Osteoblast (primary cell): Measurements from ENCODE around the gene MTHFD2L. TPM values are rescaled to one million over a fixed set of nuclear protein-coding genes. Genes with fewer than 3 reads are reported as not detected.

Source experiments
- DNase-seq: peaks from one replicate; pipeline ENCODE4 v3.0.0; 2011; ENCODE audit warnings: low spot score, mixed read lengths; ENCODE audit not compliant: insufficient read length; ENCODE audit errors: missing footprints
- H2AFZ ChIP-seq: 2 replicates; pipeline ENCODE4 v1.6.0; 2011; ENCODE audit warnings: mild to moderate bottlenecking, low read length
- H3K27ac ChIP-seq: 2 replicates; pipeline ENCODE4 v1.5.1; 2011; ENCODE audit warnings: mild to moderate bottlenecking, low read depth, low read length, moderate library complexity
- H3K27me3 ChIP-seq: 2 replicates; pipeline ENCODE4 v1.6.0; 2012; ENCODE audit warnings: mild to moderate bottlenecking, control low read depth, inconsistent platforms, low read length, moderate library complexity; ENCODE audit not compliant: insufficient read depth
- H3K36me3 ChIP-seq: 2 replicates; pipeline ENCODE4 v1.5.1; 2011; ENCODE audit warnings: mild to moderate bottlenecking, low read length, control low read depth, moderate library complexity; ENCODE audit not compliant: insufficient read depth
- H3K4me1 ChIP-seq: 2 replicates; pipeline ENCODE4 v1.5.1; 2011; ENCODE audit warnings: mild to moderate bottlenecking, low read length, control low read depth, moderate library complexity; ENCODE audit not compliant: insufficient read depth
- H3K4me2 ChIP-seq: 2 replicates; pipeline ENCODE4 v1.6.0; 2011; ENCODE audit warnings: mild to moderate bottlenecking, low read length; ENCODE audit not compliant: insufficient read depth
- H3K4me3 ChIP-seq: fragments of 200-600 bp; sonication (generic); 3 replicates; pipeline ENCODE4 v1.5.1; 2012; ENCODE audit warnings: mild to moderate bottlenecking, low read length, inconsistent platforms; ENCODE audit not compliant: insufficient read depth
- H3K79me2 ChIP-seq: 2 replicates; pipeline ENCODE4 v1.6.0; 2012; ENCODE audit warnings: mild to moderate bottlenecking, low read length, control low read depth, inconsistent platforms; ENCODE audit not compliant: insufficient read depth
- H3K9me3 ChIP-seq: 2 replicates; pipeline ENCODE4 v1.5.1; 2011; ENCODE audit warnings: low read depth, low read length, control low read depth
- H4K20me1 ChIP-seq: 2 replicates; pipeline ENCODE4 v1.6.0; 2012; ENCODE audit warnings: mild to moderate bottlenecking, low read length, control low read depth; ENCODE audit not compliant: insufficient read depth
- CTCF ChIP-seq: IDR thresholded peaks from 2 replicates; pipeline ENCODE4 v1.5.1; 2011; ENCODE audit warnings: mild to moderate bottlenecking, low read depth, low read length, moderate library complexity; ENCODE audit errors: extremely low read depth
- total RNA-seq: library from RNA; depleted of rRNA; stranded (reverse); fragments of >200 nt; gene quantifications from 2 replicates; pipeline ENCODE4 v1.2.3, GENCODE V29; 2012

Gene MTHFD2L
- total RNA-seq, 1 donor: 13.0 TPM

GRCh38 chr4:74219240-74219639, 61.3 kb downstream of the MTHFD2L start:
- DNase-seq: no peak
- peaks cover 29% of the 10 kb centered on the region for H3K4me1 ChIP-seq
- peak overlapping the region; percentile 68 for H2AFZ ChIP-seq
- TF ChIP-seq CTCF: no peak
- H3K9me3 ChIP-seq: no peaks in the 10 kb centered on the region
- H3K4me2 ChIP-seq: peak overlapping the region; percentile 59
- no peaks in the 10 kb centered on the region for H3K79me2 ChIP-seq
- no peaks in the 10 kb centered on the region for H3K36me3 ChIP-seq
- no peaks in the 10 kb centered on the region for H4K20me1 ChIP-seq
- no peak overlapping the region for H3K4me3 ChIP-seq
- no peaks in the 10 kb centered on the region for H3K27me3 ChIP-seq
- H3K27ac ChIP-seq: no peak overlapping the region

GRCh38 chr4:74223098-74223497, 65.2 kb downstream of the MTHFD2L start:
- no peak overlapping the region for H3K4me3 ChIP-seq
- no peaks in the 10 kb centered on the region for H3K79me2 ChIP-seq
- DNase-seq: no peak
- no peaks in the 10 kb centered on the region for H3K36me3 ChIP-seq
- no peaks in the 10 kb centered on the region for H4K20me1 ChIP-seq
- no peak overlapping the region for H3K4me2 ChIP-seq
- no peak overlapping the region for H2AFZ ChIP-seq
- peaks cover 22% of the 10 kb centered on the region for H3K4me1 ChIP-seq
- H3K9me3 ChIP-seq: no peaks in the 10 kb centered on the region
- peak overlapping the region; percentile 66 for H3K27ac ChIP-seq
- H3K27me3 ChIP-seq: no peaks in the 10 kb centered on the region
- no peak for TF ChIP-seq CTCF

GRCh38 chr4:74223801-74224200, 65.9 kb downstream of the MTHFD2L start:
- Histone ChIP-seq H3K36me3 (no peaks in the 10 kb centered on the region), H3K4me3 (no peak overlapping the region), H3K27me3 (no peaks in the 10 kb centered on the region), H4K20me1 (no peaks in the 10 kb centered on the region), H3K4me1 (peaks cover 21% of the 10 kb centered on the region), H3K4me2 (peak overlapping the region; percentile 20), H3K9me3 (no peaks in the 10 kb centered on the region), H3K27ac (peak overlapping the region; percentile 66), H2AFZ (no peak overlapping the region), H3K79me2 (no peaks in the 10 kb centered on the region)
- DNase-seq: no peak
- TF ChIP-seq CTCF: no peak

- Histone ChIP-seq H3K79me2 (no peaks in the 10 kb centered on the region), H3K9me3 (no peaks in the 10 kb centered on the region), H3K4me1 (peaks cover 47% of the 10 kb centered on the region), H4K20me1 (no peaks in the 10 kb centered on the region), H3K4me3 (no peak overlapping the region), H3K36me3 (no peaks in the 10 kb centered on the region), H2AFZ (no peak overlapping the region), H3K27me3 (no peaks in the 10 kb centered on the region), H3K4me2 (no peak overlapping the region), H3K27ac (peak overlapping the region; percentile 92)
- no peak for DNase-seq
- TF ChIP-seq CTCF: peak; percentile 96
Observed at GRCh38 chr4:74228691-74229640, 71.0 kb downstream of the MTHFD2L start.
